ENCODE results near the gene MSANTD1. TPM values are rescaled to one million over a fixed set of nuclear protein-coding genes. Genes with fewer than 3 reads are reported as not detected.

MSANTD1 gene
- total and polyA plus RNA-seq, 2 donors (not counting 3 experiments of a cell fraction or from before 2014, with no cell fraction given), result 0.14 to 1.2 TPM

- Histone ChIP-seq H3K79me2 (ENCODE audit: control insufficient read depth, insufficient read depth, low read length) (no peaks in the 10 kb centered on the region), H3K27me3 (ENCODE audit: control insufficient read depth in 2 of 2, insufficient read depth in 2 of 2, low read length in 2 of 2) (no peaks in the 10 kb centered on the region), H3K36me3 (ENCODE audit: control insufficient read depth in 2 of 2, extremely low read depth in 1 of 2, insufficient read depth in 2 of 2, low read length in 2 of 2) (peaks cover 11 to 54% of the 10 kb centered on the region in 2 experiments), H3K4me3 (replicated peaks in 1 of 3; ENCODE audit: insufficient read depth in 1 of 3, low read depth in 1 of 3, low read length in 3 of 3) (no peak overlapping the region), H4K20me1 (replicated peaks; ENCODE audit: control insufficient read depth, extremely low read depth, insufficient read depth, low read length) (no peaks in the 10 kb centered on the region), H3K9me1 (replicated peaks; ENCODE audit: control insufficient read depth, extremely low read depth, insufficient read depth, low read length) (no peaks in the 10 kb centered on the region), H2AFZ (ENCODE audit: low read depth, low read length) (no peak overlapping the region), H3K27ac (ENCODE audit: insufficient read depth, low read depth, low read length) (no peak overlapping the region), H3K4me1 (ENCODE audit: control insufficient read depth, extremely low read depth, insufficient read depth, low read length) (no peaks in the 10 kb centered on the region), H3K9ac (replicated peaks; ENCODE audit: extremely low read depth, insufficient read depth, low read length) (no peak overlapping the region), H3K4me2 (ENCODE audit: insufficient read depth, low read length) (no peak overlapping the region), H3K9me3 (replicated peaks; ENCODE audit: control insufficient read depth, insufficient read depth, low read length) (no peaks in the 10 kb centered on the region)
- DNase-seq (ENCODE audit: low read depth, low spot score) (no peak), FAIRE-seq (no peak)
- dilution Hi-C loops (cut with MboI; ENCODE audit: extremely low pct_ligation_motif_present, low sequenced_read_pairs) (no loop called here), intact Hi-C loops (cut with micrococcal nuclease) (no loop called here)
- ChIA-PET CTCF (no interaction called here), POLR2A (no interaction called here)
- BruUV-seq (replicated peaks), result no TSS peak
- no peak for TF ChIP-seq POLR2AphosphoS5 (IDR thresholded peaks at IDR 0.05; ENCODE audit: insufficient read depth, low read depth, low read length)
Observed at GRCh38 chr4:3217266-3217665, 31.7 kb upstream of the MSANTD1 start.

- Histone ChIP-seq H4K20me1 (replicated peaks; ENCODE audit: control insufficient read depth, extremely low read depth, insufficient read depth, low read length) (no peaks in the 10 kb centered on the region), H3K36me3 (ENCODE audit: control insufficient read depth in 2 of 2, extremely low read depth in 1 of 2, insufficient read depth in 2 of 2, low read length in 2 of 2) (peaks cover 11 to 52% of the 10 kb centered on the region in 2 experiments), H3K9ac (replicated peaks; ENCODE audit: extremely low read depth, insufficient read depth, low read length) (no peak overlapping the region), H3K27me3 (ENCODE audit: control insufficient read depth in 2 of 2, insufficient read depth in 2 of 2, low read length in 2 of 2) (no peaks in the 10 kb centered on the region), H3K9me1 (replicated peaks; ENCODE audit: control insufficient read depth, extremely low read depth, insufficient read depth, low read length) (no peaks in the 10 kb centered on the region), H3K4me3 (replicated peaks in 1 of 3; ENCODE audit: insufficient read depth in 1 of 3, low read depth in 1 of 3, low read length in 3 of 3) (no peak overlapping the region), H3K79me2 (ENCODE audit: control insufficient read depth, insufficient read depth, low read length) (no peaks in the 10 kb centered on the region), H3K27ac (ENCODE audit: insufficient read depth, low read depth, low read length) (no peak overlapping the region), H3K4me1 (ENCODE audit: control insufficient read depth, extremely low read depth, insufficient read depth, low read length) (no peaks in the 10 kb centered on the region), H3K9me3 (replicated peaks; ENCODE audit: control insufficient read depth, insufficient read depth, low read length) (no peaks in the 10 kb centered on the region), H2AFZ (ENCODE audit: low read depth, low read length) (no peak overlapping the region), H3K4me2 (ENCODE audit: insufficient read depth, low read length) (no peak overlapping the region)
- dilution Hi-C loops (cut with MboI; ENCODE audit: extremely low pct_ligation_motif_present, low sequenced_read_pairs) (no loop called here), intact Hi-C loops (cut with micrococcal nuclease) (no loop called here)
- DNase-seq (ENCODE audit: low read depth, low spot score) (no peak), FAIRE-seq (no peak)
- TF ChIP-seq EZH2 (IDR thresholded peaks at IDR 0.05; ENCODE audit: borderline replicate concordance, low read depth, low read length, severe bottlenecking) (no peak), MYC (IDR thresholded peaks at IDR 0.05; ENCODE audit: low read depth, low read length) (no peak), GATA2 (IDR thresholded peaks at IDR 0.05; ENCODE audit: insufficient read depth, insufficient read length, low read depth, low read length) (no peak), POLR2A (IDR thresholded peaks at IDR 0.05; ENCODE audit: low read depth, low read length) (no peak), CTCF (IDR thresholded peaks at IDR 0.05; ENCODE audit: extremely low read depth in 1 of 2, insufficient read depth in 1 of 2, low read depth in 1 of 2, low read length in 2 of 2) (no peak), POLR2AphosphoS5 (IDR thresholded peaks at IDR 0.05; ENCODE audit: insufficient read depth, low read depth, low read length) (no peak)
- POLR2A ChIA-PET, result no interaction called here
- BruUV-seq (replicated peaks), result no TSS peak
- CTCF ChIA-PET, result interaction anchor here (0.8 kb wide), 1 partner anchor 87 kb away, joined by 3 read pairs; no protein-coding TSS in a partner anchor
Observed at GRCh38 chr4:3217771-3218170, 31.2 kb upstream of the MSANTD1 start.
